ENCODE results near the gene TJP1. TPM values are rescaled to one million over a fixed set of nuclear protein-coding genes. Genes with fewer than 3 reads are reported as not detected.

Gene TJP1
- total RNA-seq, 1 experiment from 2014 or later, result 140 TPM

- Histone ChIP-seq H3K4ac (ENCODE audit: low read depth, low read length) (no peak overlapping the region), H2AFZ (ENCODE audit: low read length) (no peak overlapping the region), H3K27ac (ENCODE audit: insufficient read length, low read depth, low read length) (no peak overlapping the region), H3K4me2 (ENCODE audit: insufficient read depth, insufficient read length, low read length) (no peak overlapping the region), H2BK20ac (ENCODE audit: low read depth, low read length, poor library complexity, severe bottlenecking) (no peak overlapping the region), H3K27me3 (ENCODE audit: insufficient read depth, low read length) (no peaks in the 10 kb centered on the region), H3T11ph (ENCODE audit: low read length) (no peak overlapping the region), H3K14ac (ENCODE audit: insufficient read depth, low read length) (no peak overlapping the region), H3K4me1 (ENCODE audit: insufficient read depth, low read length) (peaks cover 5% of the 10 kb centered on the region), H2AK5ac (ENCODE audit: insufficient read length, low read length) (no peak overlapping the region), H3K18ac (ENCODE audit: insufficient read length, low read depth, low read length) (no peak overlapping the region), H3K9me3 (ENCODE audit: control insufficient read depth, low read depth, low read length) (no peaks in the 10 kb centered on the region), H3K9ac (ENCODE audit: extremely low read depth, insufficient read length, low read length) (no peak overlapping the region), H4K20me1 (ENCODE audit: control insufficient read depth, insufficient read depth, insufficient read length) (no peaks in the 10 kb centered on the region), H3K23me2 (ENCODE audit: insufficient read length, low read depth, low read length, poor library complexity, severe bottlenecking) (no peaks in the 10 kb centered on the region), H3K56ac (ENCODE audit: insufficient read length, low read depth, low read length) (no peak overlapping the region), H2BK15ac (ENCODE audit: low read depth, low read length) (no peak overlapping the region), H2BK12ac (ENCODE audit: insufficient read length, low read depth, low read length) (no peak overlapping the region), H3K79me1 (ENCODE audit: insufficient read depth, low read depth, low read length, poor library complexity, severe bottlenecking) (no peaks in the 10 kb centered on the region), H4K8ac (replicated peaks; ENCODE audit: insufficient read length, low read depth, low read length) (no peak overlapping the region), H3K79me2 (ENCODE audit: insufficient read depth, low read length) (no peaks in the 10 kb centered on the region), H2BK5ac (ENCODE audit: insufficient read length, low read length) (no peak overlapping the region), H3K23ac (ENCODE audit: insufficient read length, low read depth, low read length) (no peak overlapping the region), H4K91ac (ENCODE audit: insufficient read length, low read depth, low read length) (no peak overlapping the region), H4K5ac (ENCODE audit: insufficient read length, low read depth, low read length) (no peak overlapping the region), H2BK120ac (ENCODE audit: low read depth, low read length, poor library complexity, severe bottlenecking) (no peak overlapping the region)
- H3K9me3 Mint-ChIP-seq, result no peaks in the 10 kb centered on the region
- no peak for TF ChIP-seq CTCF (conservative IDR thresholded peaks at IDR 0.05)
- H3K4me1 Mint-ChIP-seq, result peaks cover 10 to 12% of the 10 kb centered on the region in 2 experiments
- no peak overlapping the region for H3K27ac Mint-ChIP-seq
- no CpG with 5 or more reads among the region's 2 CpGs for WGBS (ENCODE audit: extremely low coverage, insufficient read length, low lambda C conversion rate)
- H3K27me3 Mint-ChIP-seq (ENCODE audit: low read depth), result no peaks in the 10 kb centered on the region
- H3K4me3 Mint-ChIP-seq, result no peak overlapping the region; a peak in 1 of 5 replicates
- no peaks in the 10 kb centered on the region for H3K36me3 Mint-ChIP-seq (ENCODE audit: insufficient read depth in 1 of 3, low read depth in 3 of 3)
- DNase-seq, result no peak
Measured at GRCh38 chr15:29862271-29862670, 40.0 kb upstream of the TJP1 start.
